NCI-H2081 (cell line): Measurements from ENCODE around the gene NOS1AP.
A peak's percentile ranks its signal among the peaks of the same experiment; 100 is the strongest.

Source experiments
- DNase-seq, 2 experiments: peaks; one replicate each; lab custom pipeline; 2025; lab: John Stamatoyannopoulos, UW

The NOS1AP gene

GRCh38 chr1:162256287-162256686 is 186.8 kb downstream of the NOS1AP start:
- DNase-seq, result no peak

- no peak for DNase-seq
These were observed 188.9 kb downstream of the NOS1AP start for GRCh38 chr1:162258394-162258793.

- DNase-seq, result no peak
These were observed 190.5 kb downstream of the NOS1AP start for GRCh38 chr1:162259894-162260455.

GRCh38 chr1:162264108-162264507 is 194.6 kb downstream of the NOS1AP start:
- DNase-seq, result no peak

- DNase-seq, result no peak
These were observed 196.5 kb downstream of the NOS1AP start for GRCh38 chr1:162265983-162266382.

GRCh38 chr1:162270016-162270770 is 200.7 kb downstream of the NOS1AP start:
- no peak for DNase-seq

GRCh38 chr1:162271972-162272371 is 202.5 kb downstream of the NOS1AP start:
- no peak for DNase-seq

- DNase-seq, result no peak
These were observed 202.9 kb downstream of the NOS1AP start for GRCh38 chr1:162272419-162272818.

- no peak for DNase-seq
These were observed 206.2 kb downstream of the NOS1AP start for GRCh38 chr1:162275622-162276175.

GRCh38 chr1:162276493-162276892 is 207.0 kb downstream of the NOS1AP start:
- DNase-seq, result peak; percentile 26 to 53

- DNase-seq, result peak in 1 of 2 experiments; percentile 43
These were observed 209.6 kb downstream of the NOS1AP start for GRCh38 chr1:162279136-162279498.

GRCh38 chr1:162281426-162281825 is 211.9 kb downstream of the NOS1AP start:
- no peak for DNase-seq

GRCh38 chr1:162283657-162284056 is 214.2 kb downstream of the NOS1AP start:
- peak in 1 of 2 experiments; percentile 17 for DNase-seq

- DNase-seq, result no peak
These were observed 214.9 kb downstream of the NOS1AP start for GRCh38 chr1:162284206-162284955.

- peak; percentile 70 to 80 for DNase-seq
These were observed 215.7 kb downstream of the NOS1AP start for GRCh38 chr1:162285149-162285561.

GRCh38 chr1:162291000-162291399 is 221.5 kb downstream of the NOS1AP start:
- no peak for DNase-seq

GRCh38 chr1:162292422-162292849 is 222.9 kb downstream of the NOS1AP start:
- DNase-seq, result no peak

- no peak for DNase-seq
These were observed 223.7 kb downstream of the NOS1AP start for GRCh38 chr1:162293073-162293692.

GRCh38 chr1:162294015-162294414 is 224.5 kb downstream of the NOS1AP start:
- no peak for DNase-seq

GRCh38 chr1:162297208-162297607 is 227.7 kb downstream of the NOS1AP start:
- no peak for DNase-seq

- no peak for DNase-seq
These were observed 228.8 kb downstream of the NOS1AP start for GRCh38 chr1:162298266-162298665.

GRCh38 chr1:162299018-162299417 is 229.5 kb downstream of the NOS1AP start:
- no peak for DNase-seq
